GM23248 (cell line): ENCODE data around the gene SRCIN1. TPM values are rescaled to one million over a fixed set of nuclear protein-coding genes. Genes with fewer than 3 reads are reported as not detected.

Source experiments
- DNase-seq: peaks from one replicate; pipeline ENCODE4 v3.0.0-alpha.2; 2015
- H2AFZ ChIP-seq: fragments of 200-600 bp; sonication (generic); 2 replicates; pipeline ENCODE4 v1.6.1; 2016; ENCODE audit warnings: antibody characterized with exemption
- H3F3A ChIP-seq: fragments of 200-600 bp; sonication (generic); 2 replicates; pipeline ENCODE4 v1.6.1; 2016; ENCODE audit warnings: mild to moderate bottlenecking, antibody characterized with exemption, mixed run types; ENCODE audit not compliant: insufficient read depth
- H3K27ac ChIP-seq: fragments of 200-600 bp; sonication (generic); 2 replicates; pipeline ENCODE4 v1.5.1; 2016; ENCODE audit warnings: mild to moderate bottlenecking
- H3K27me3 ChIP-seq: fragments of 200-600 bp; sonication (generic); replicated peaks from 2 replicates; pipeline ENCODE4 v1.6.1; 2016; ENCODE audit warnings: mild to moderate bottlenecking; ENCODE audit not compliant: insufficient read depth
- H3K36me3 ChIP-seq: fragments of 200-600 bp; sonication (generic); 2 replicates; pipeline ENCODE4 v1.6.1; 2016; ENCODE audit warnings: low read depth, mild to moderate bottlenecking
- H3K4me1 ChIP-seq: fragments of 200-600 bp; sonication (generic); 2 replicates; pipeline ENCODE4 v1.6.1; 2016; ENCODE audit warnings: mild to moderate bottlenecking; ENCODE audit not compliant: insufficient read depth
- H3K4me2 ChIP-seq: fragments of 200-600 bp; sonication (generic); one replicate; pipeline ENCODE4 v1.6.1; 2016; ENCODE audit warnings: mild to moderate bottlenecking; ENCODE audit not compliant: unreplicated experiment
- H3K4me3 ChIP-seq: fragments of 200-600 bp; sonication (generic); 2 replicates; pipeline ENCODE4 v1.5.1; 2016; ENCODE audit warnings: mild to moderate bottlenecking
- H3K79me2 ChIP-seq: fragments of 200-600 bp; sonication (generic); 2 replicates; pipeline ENCODE4 v1.6.1; 2016; ENCODE audit warnings: mild to moderate bottlenecking; ENCODE audit not compliant: insufficient read depth
- H3K9ac ChIP-seq: fragments of 200-600 bp; sonication (generic); 2 replicates; pipeline ENCODE4 v1.6.1; 2016; ENCODE audit warnings: mild to moderate bottlenecking
- H3K9me2 ChIP-seq: fragments of 200-600 bp; sonication (generic); 2 replicates; pipeline ENCODE4 v1.6.1; 2016; ENCODE audit warnings: mixed run types, mild to moderate bottlenecking, moderate library complexity; ENCODE audit not compliant: insufficient read depth
- H3K9me3 ChIP-seq: fragments of 200-600 bp; sonication (generic); one replicate; pipeline ENCODE4 v1.6.1; 2017; ENCODE audit warnings: low read depth
- H4K20me1 ChIP-seq: fragments of 200-600 bp; sonication (generic); 2 replicates; pipeline ENCODE4 v1.6.0; 2016; ENCODE audit not compliant: insufficient read depth
- EZH2 ChIP-seq: fragments of 200-600 bp; sonication (generic); IDR thresholded peaks from 2 replicates; pipeline ENCODE4 v1.6.1; 2018; ENCODE audit warnings: antibody characterized with exemption, mild to moderate bottlenecking; ENCODE audit not compliant: insufficient read depth, poor library complexity, severe bottlenecking
- EZH2phosphoT487 ChIP-seq: fragments of 200-600 bp; sonication (generic); IDR thresholded peaks from 2 replicates; pipeline ENCODE4 v1.6.1; 2018; ENCODE audit warnings: antibody characterized with exemption, moderate library complexity, mild to moderate bottlenecking, low read depth; ENCODE audit not compliant: insufficient read depth
- WGBS, 2 experiments: methylation state at CpG; one replicate each; pipeline ENCODE4 v1.1.6; 2015 to 2017; ENCODE audit warnings: low lambda C conversion rate in 2 of 2, low coverage in 1 of 2; ENCODE audit errors: missing lambda C conversion rate in 2 of 2; 5-methylcytosine and 5-hydroxymethylcytosine counted together
- in situ Hi-C: fragments of 300-500 bp; cut with MboI; formaldehyde crosslinking; loops from 2 replicates; pipeline ENCODE4 v1.15.0; 2020
- polyA plus RNA-seq: library from polyadenylated mRNA; unstranded; fragments of >200 nt; fragmentation: Nextera tagmentation; extraction: Ambion mirVana; gene quantifications from 2 replicates; pipeline ENCODE4 v1.2.1, GENCODE V29; 2016
- total RNA-seq: library from RNA; depleted of rRNA; stranded (reverse); fragments of >200 nt; shearing (Covaris generic); gene quantifications from 2 replicates; pipeline ENCODE4 v1.2.3, GENCODE V29; 2014

Gene SRCIN1
- total and polyA plus RNA-seq, 2 experiments from 2014 or later = not detected

DNA sequence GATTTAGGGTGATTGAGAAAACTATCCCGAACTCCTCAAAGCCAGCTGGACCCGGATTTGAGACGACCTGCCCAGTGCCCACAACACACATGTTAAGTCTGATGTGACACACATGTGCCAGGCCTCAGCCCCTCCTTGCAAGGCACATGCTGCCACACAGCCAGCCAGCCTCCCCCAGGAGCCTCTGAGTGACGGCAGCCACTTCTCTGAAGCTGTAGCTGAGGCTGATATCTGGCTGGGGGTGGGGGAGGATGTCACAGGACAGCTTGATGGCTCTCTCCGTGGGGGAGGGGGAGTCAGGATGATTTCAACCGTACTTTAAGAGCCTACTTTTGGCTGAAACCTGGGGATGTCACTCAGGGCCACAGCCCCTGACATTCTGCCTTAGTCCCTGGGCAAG, 40.9 kb downstream of the SRCIN1 start:
- in situ Hi-C loops = no loop called here
- no peak for TF ChIP-seq EZH2
- TF ChIP-seq EZH2phosphoT487 = no peak
- Histone ChIP-seq H3K27me3 (peaks cover 27% of the 10 kb centered on the region), H3K4me2 (no peak overlapping the region), H3K36me3 (no peaks in the 10 kb centered on the region), H2AFZ (no peak overlapping the region), H3F3A (no peaks in the 10 kb centered on the region), H3K79me2 (no peaks in the 10 kb centered on the region), H3K4me3 (no peak overlapping the region), H3K4me1 (no peaks in the 10 kb centered on the region), H3K27ac (no peak overlapping the region), H3K9me2 (no peaks in the 10 kb centered on the region), H4K20me1 (no peaks in the 10 kb centered on the region), H3K9me3 (no peaks in the 10 kb centered on the region), H3K9ac (no peak overlapping the region)
- WGBS, 2 experiments = 44 to 45% methylated on average over 6 of the region's 6 CpGs
- no peak for DNase-seq

DNA sequence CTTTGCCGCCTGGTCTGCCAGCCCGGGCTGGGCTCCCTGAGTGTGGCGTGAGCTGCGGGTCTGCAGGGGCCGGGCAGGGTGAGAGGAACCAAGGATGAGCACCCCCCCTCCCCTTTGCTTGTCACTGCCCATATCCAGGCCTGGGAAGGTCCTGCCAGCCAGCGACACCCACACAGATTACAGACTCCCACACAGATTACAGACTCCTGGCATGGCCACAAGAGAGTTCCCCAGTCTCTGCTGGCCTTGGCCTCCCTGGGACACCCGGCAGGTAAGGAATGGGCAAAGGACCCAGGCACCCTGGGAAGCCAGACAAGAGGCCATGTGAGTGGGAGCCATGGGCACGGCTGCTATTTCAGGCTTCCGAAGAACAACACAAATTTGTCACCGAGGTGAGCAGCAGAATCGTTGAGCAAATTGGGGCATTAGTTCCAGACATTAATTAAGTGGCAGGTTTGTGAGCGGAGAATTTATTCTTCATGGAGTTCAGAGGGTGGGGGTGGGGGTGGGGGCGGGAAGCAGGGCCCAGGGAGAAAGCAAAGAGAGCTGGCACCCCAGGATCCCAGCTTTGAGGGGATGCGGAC, 41.4 kb downstream of the SRCIN1 start:
- in situ Hi-C loops = no loop called here
- DNase-seq = no peak
- no peak overlapping the region for H3K4me3 ChIP-seq
- no peak overlapping the region for H2AFZ ChIP-seq
- H3F3A ChIP-seq = no peaks in the 10 kb centered on the region
- peaks cover 27% of the 10 kb centered on the region for H3K27me3 ChIP-seq
- H3K9me3 ChIP-seq = no peaks in the 10 kb centered on the region
- no peak overlapping the region for H3K9ac ChIP-seq
- H3K36me3 ChIP-seq = no peaks in the 10 kb centered on the region
- H4K20me1 ChIP-seq = no peaks in the 10 kb centered on the region
- no peak overlapping the region for H3K27ac ChIP-seq
- TF ChIP-seq EZH2phosphoT487 = no peak
- TF ChIP-seq EZH2 = no peak
- H3K9me2 ChIP-seq = no peaks in the 10 kb centered on the region
- no peaks in the 10 kb centered on the region for H3K79me2 ChIP-seq
- no peak overlapping the region for H3K4me2 ChIP-seq
- WGBS, 2 experiments = 81% methylated on average over 13 to 14 of the region's 14 CpGs
- H3K4me1 ChIP-seq = no peaks in the 10 kb centered on the region

DNA sequence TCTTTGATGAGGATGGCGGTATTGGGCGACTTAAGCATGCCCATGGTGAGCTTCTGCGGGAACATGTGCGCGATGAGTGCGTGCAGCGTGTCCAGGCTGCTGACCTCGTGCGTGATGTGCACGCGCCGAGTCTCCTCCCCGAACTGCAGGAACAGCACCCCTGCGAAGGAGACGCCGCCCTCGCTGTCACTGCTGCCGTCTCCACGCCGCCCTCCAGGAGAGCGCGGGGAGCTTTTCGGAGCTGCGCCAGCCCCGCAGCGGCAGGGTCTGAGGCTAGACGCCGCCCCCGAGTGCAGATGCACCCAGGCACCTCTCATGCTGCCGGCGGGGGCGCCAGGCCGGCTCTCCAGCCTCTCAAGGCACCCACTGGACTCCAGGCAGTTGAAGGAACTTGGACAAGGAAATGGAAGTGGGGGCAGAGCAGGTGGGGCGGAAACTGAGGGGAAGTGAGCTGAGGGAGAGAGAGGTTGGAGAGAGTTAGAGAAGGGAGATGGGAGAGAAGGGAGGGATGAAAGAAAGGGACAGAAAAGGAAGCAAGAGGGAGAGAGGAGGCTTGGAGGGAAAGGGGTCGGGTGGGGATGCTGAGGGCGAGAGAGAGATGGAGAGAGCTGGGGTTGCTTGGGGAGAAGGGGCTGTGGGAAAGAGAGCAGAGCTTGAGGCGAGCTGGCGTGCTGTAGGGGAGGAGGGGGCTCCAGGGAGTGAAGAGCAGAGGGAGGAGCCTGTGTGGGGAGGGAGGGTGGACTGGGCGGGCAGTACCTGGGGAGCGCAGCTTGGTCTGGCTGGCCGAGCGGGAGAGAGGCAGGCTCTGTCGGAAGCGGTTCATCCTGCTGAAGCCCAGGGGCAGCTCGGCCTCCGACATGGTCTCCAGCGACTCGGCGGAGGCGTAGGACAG, 42.1 kb downstream of the SRCIN1 start:
- in situ Hi-C loops = no loop called here
- no peak overlapping the region for H3K27ac ChIP-seq
- 85 to 91% methylated on average over 37 to 50 of the region's 50 CpGs for WGBS, 2 experiments
- no peaks in the 10 kb centered on the region for H3K4me1 ChIP-seq
- no peak overlapping the region for H3K9ac ChIP-seq
- H2AFZ ChIP-seq = no peak overlapping the region
- no peaks in the 10 kb centered on the region for H3F3A ChIP-seq
- no peaks in the 10 kb centered on the region for H3K79me2 ChIP-seq
- no peaks in the 10 kb centered on the region for H4K20me1 ChIP-seq
- TF ChIP-seq EZH2phosphoT487 (no peak), EZH2 (no peak)
- no peaks in the 10 kb centered on the region for H3K36me3 ChIP-seq
- no peak overlapping the region for H3K4me3 ChIP-seq
- no peaks in the 10 kb centered on the region for H3K9me3 ChIP-seq
- peaks cover 23% of the 10 kb centered on the region for H3K27me3 ChIP-seq
- DNase-seq = no peak
- H3K4me2 ChIP-seq = no peak overlapping the region
- H3K9me2 ChIP-seq = no peaks in the 10 kb centered on the region

DNA sequence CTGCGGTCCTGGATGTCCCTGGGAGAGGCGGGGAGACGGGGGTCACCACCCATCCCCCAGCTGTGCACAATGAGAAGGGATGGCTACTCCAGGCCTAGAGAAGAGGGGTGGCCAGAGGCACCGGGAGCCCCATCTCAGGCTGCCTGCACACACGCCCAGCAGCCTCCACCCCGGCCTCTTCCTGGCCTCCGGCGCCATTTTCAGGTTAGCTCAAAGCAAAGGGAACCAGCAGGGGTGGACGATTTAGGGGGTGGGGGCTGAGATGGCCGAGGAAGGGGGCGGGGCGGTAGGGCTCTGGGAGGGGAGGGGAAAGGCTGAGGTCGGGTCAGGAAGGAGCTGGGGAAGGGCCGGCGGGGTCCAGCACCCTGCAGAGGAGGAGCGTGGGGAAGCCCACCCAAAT, 42.8 kb downstream of the SRCIN1 start:
- in situ Hi-C loops = no loop called here
- no peaks in the 10 kb centered on the region for H3K9me2 ChIP-seq
- H3K27ac ChIP-seq = no peak overlapping the region
- no peak overlapping the region for H2AFZ ChIP-seq
- WGBS, 2 experiments = 59 to 73% methylated on average over 4 to 16 of the region's 16 CpGs
- H3F3A ChIP-seq = no peaks in the 10 kb centered on the region
- H3K4me3 ChIP-seq = no peak overlapping the region
- no peaks in the 10 kb centered on the region for H3K4me1 ChIP-seq
- H4K20me1 ChIP-seq = no peaks in the 10 kb centered on the region
- H3K9ac ChIP-seq = no peak overlapping the region
- H3K4me2 ChIP-seq = no peak overlapping the region
- no peaks in the 10 kb centered on the region for H3K79me2 ChIP-seq
- peaks cover 23% of the 10 kb centered on the region for H3K27me3 ChIP-seq
- H3K36me3 ChIP-seq = no peaks in the 10 kb centered on the region
- no peaks in the 10 kb centered on the region for H3K9me3 ChIP-seq
- no peak for TF ChIP-seq EZH2phosphoT487
- TF ChIP-seq EZH2 = no peak
- no peak for DNase-seq
